CD4-positive, alpha-beta T cell (primary cell): ENCODE results near the gene SLC49A4. TPM values are rescaled to one million over a fixed set of nuclear protein-coding genes. Genes with fewer than 3 reads are reported as not detected.

Experiments
- ATAC-seq: fragments of 200-7000 bp; cut with Tn5 transposase; one replicate; pipeline ENCODE4 v1.10.0; 2022; ENCODE audit warnings: mild to moderate bottlenecking; ENCODE audit not compliant: poor library complexity
- CTCF ChIA-PET: fragments of 350-600 bp; sonication (Branson Sonifier 250); formaldehyde crosslinking; loops from one replicate; lab custom pipeline; 2021; ENCODE audit warnings: antibody characterized with exemption, inconsistent platforms; lab: Charles Lee
- POLR2A ChIA-PET: fragments of 350-600 bp; sonication (Branson Sonifier 250); formaldehyde crosslinking; loops from one replicate; lab custom pipeline; 2021; ENCODE audit warnings: antibody characterized with exemption, inconsistent platforms; lab: Charles Lee
- DNase-seq, 14 experiments: peaks; one replicate each; pipeline ENCODE4 v3.0.0-alpha.2; 2013 to 2020; ENCODE audit warnings: mixed read lengths in 2 of 14
- H3K27ac ChIP-seq, 2 donors: one replicate each; pipeline versions ENCODE4 v1.5.1 to v1.7.0; 2013; ENCODE audit warnings: low read length in 2 of 2, low read depth in 1 of 2, mild to moderate bottlenecking in 1 of 2
- H3K27me3 ChIP-seq, 2 experiments: 1 replicate in 1 of 2; 2 replicates in 1 of 2; pipeline versions ENCODE4 v1.6.1 to v1.7.0; 2013; ENCODE audit warnings: low read length in 2 of 2, control low read depth in 1 of 2, mild to moderate bottlenecking in 1 of 2, moderate library complexity in 1 of 2; ENCODE audit not compliant: insufficient read depth in 2 of 2, control insufficient read depth in 1 of 2
- H3K36me3 ChIP-seq: one replicate; pipeline ENCODE4 v1.6.1; 2013; ENCODE audit warnings: low read length, control low read depth; ENCODE audit not compliant: insufficient read depth
- H3K4me1 ChIP-seq: one replicate; pipeline ENCODE4 v1.6.1; 2013; ENCODE audit warnings: low read length, control low read depth; ENCODE audit not compliant: insufficient read depth
- H3K4me3 ChIP-seq: one replicate; pipeline ENCODE4 v1.5.1; 2013; ENCODE audit warnings: mild to moderate bottlenecking, low read length, moderate library complexity
- H3K9me3 ChIP-seq, 2 experiments: 1 replicate in 1 of 2; 2 replicates in 1 of 2; pipeline versions ENCODE4 v1.6.1 to v1.7.0; 2013; ENCODE audit warnings: low read length in 2 of 2, mild to moderate bottlenecking in 2 of 2, control low read depth in 1 of 2, moderate library complexity in 1 of 2; ENCODE audit not compliant: control insufficient read depth in 1 of 2, insufficient read depth in 1 of 2
- H3K27ac Mint-ChIP-seq: one replicate; pipeline ENCODE4 v1.8.0; 2020; ENCODE audit warnings: mixed read lengths
- H3K27me3 Mint-ChIP-seq: one replicate; pipeline ENCODE4 v1.8.0; 2021; ENCODE audit warnings: mixed read lengths
- H3K36me3 Mint-ChIP-seq: one replicate; pipeline ENCODE4 v1.8.0; 2021; ENCODE audit warnings: low read depth, mixed read lengths
- H3K4me1 Mint-ChIP-seq: one replicate; pipeline ENCODE4 v1.8.0; 2021; ENCODE audit warnings: low read depth, mixed read lengths
- H3K4me3 Mint-ChIP-seq: one replicate; pipeline ENCODE4 v1.8.0; 2020; ENCODE audit warnings: mild to moderate bottlenecking, mixed read lengths
- H3K9me3 Mint-ChIP-seq: one replicate; pipeline ENCODE4 v1.8.0; 2020; ENCODE audit warnings: mixed read lengths
- CTCF ChIP-seq: fragments of 200-600 bp; IDR thresholded peaks from one replicate; pipeline ENCODE4 v1.8.0; 2022; ENCODE audit warnings: antibody characterized with exemption, mild to moderate bottlenecking
- intact Hi-C, 2 experiments: fragments of 100-400 bp; cut with DNase I in 1 of 2; cut with micrococcal nuclease in 1 of 2; formaldehyde crosslinking; loops; one replicate each; pipeline versions ENCODE4 v1.15.1 to v1.9.0; 2023 to 2025; cut with DNase I, micrococcal nuclease
- total RNA-seq, 174 experiments: library from RNA in 2 of 174; stranded (reverse) in 2 of 174; gene quantifications; one replicate each; pipeline ENCODE4 v1.2.3 and lab custom pipeline; 2021 to 2026

SLC49A4 gene
- total RNA-seq, 2 experiments from 2014 or later, result 4.7 to 5.1 TPM

GRCh38 chr3:122828281-122828680 is 33.4 kb downstream of the SLC49A4 start:
- H3K4me3 Mint-ChIP-seq, result no peak overlapping the region
- no peak overlapping the region for H3K4me3 ChIP-seq
- DNase-seq (no peak), ATAC-seq (no peak)
- H3K27me3 ChIP-seq, result no peaks in the 10 kb centered on the region
- H3K36me3 Mint-ChIP-seq, result peaks cover 85% of the 10 kb centered on the region
- ChIA-PET POLR2A (no interaction called here), CTCF (no interaction called here)
- no peaks in the 10 kb centered on the region for H3K4me1 Mint-ChIP-seq
- intact Hi-C loops, result no loop called here
- H3K9me3 ChIP-seq, result no peaks in the 10 kb centered on the region
- H3K36me3 ChIP-seq, result peaks cover 18% of the 10 kb centered on the region
- H3K27ac ChIP-seq, result no peak overlapping the region
- no peaks in the 10 kb centered on the region for H3K27me3 Mint-ChIP-seq
- H3K9me3 Mint-ChIP-seq, result no peaks in the 10 kb centered on the region
- no peak for TF ChIP-seq CTCF
- no peaks in the 10 kb centered on the region for H3K4me1 ChIP-seq
- H3K27ac Mint-ChIP-seq, result no peak overlapping the region

DNA sequence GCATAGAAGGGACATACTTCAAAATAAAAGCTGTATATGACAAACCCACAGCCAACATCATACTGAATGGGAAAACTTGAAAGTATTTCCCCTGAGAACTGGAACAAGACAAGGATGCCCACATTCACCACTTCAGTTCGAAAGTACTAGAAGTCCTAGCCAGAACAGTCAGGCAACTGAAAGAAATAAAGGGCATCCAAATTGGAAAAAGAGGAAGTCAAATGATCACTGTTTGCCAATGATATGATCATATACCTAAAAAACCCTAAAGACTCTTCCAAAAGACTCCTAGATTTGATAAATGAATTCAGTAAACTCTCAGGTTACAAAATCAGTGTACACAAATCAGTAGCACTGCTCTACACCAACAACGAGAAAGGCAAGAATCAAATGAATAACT is 40.7 kb downstream of the SLC49A4 start:
- H3K27me3 ChIP-seq, result no peaks in the 10 kb centered on the region
- intact Hi-C loops, result no loop called here
- H3K27ac Mint-ChIP-seq, result no peak overlapping the region
- no peak overlapping the region for H3K4me3 ChIP-seq
- H3K27ac ChIP-seq, result no peak overlapping the region
- no peaks in the 10 kb centered on the region for H3K4me1 Mint-ChIP-seq
- ChIA-PET POLR2A (no interaction called here), CTCF (no interaction called here)
- no peak for DNase-seq
- H3K4me1 ChIP-seq, result no peaks in the 10 kb centered on the region
- H3K27me3 Mint-ChIP-seq, result no peaks in the 10 kb centered on the region
- H3K9me3 ChIP-seq, result no peaks in the 10 kb centered on the region
- no peak for ATAC-seq
- peaks cover 8% of the 10 kb centered on the region for H3K36me3 ChIP-seq
- TF ChIP-seq CTCF, result no peak
- peaks cover 59% of the 10 kb centered on the region for H3K36me3 Mint-ChIP-seq
- H3K9me3 Mint-ChIP-seq, result peaks cover 2% of the 10 kb centered on the region
- H3K4me3 Mint-ChIP-seq, result no peak overlapping the region

DNA sequence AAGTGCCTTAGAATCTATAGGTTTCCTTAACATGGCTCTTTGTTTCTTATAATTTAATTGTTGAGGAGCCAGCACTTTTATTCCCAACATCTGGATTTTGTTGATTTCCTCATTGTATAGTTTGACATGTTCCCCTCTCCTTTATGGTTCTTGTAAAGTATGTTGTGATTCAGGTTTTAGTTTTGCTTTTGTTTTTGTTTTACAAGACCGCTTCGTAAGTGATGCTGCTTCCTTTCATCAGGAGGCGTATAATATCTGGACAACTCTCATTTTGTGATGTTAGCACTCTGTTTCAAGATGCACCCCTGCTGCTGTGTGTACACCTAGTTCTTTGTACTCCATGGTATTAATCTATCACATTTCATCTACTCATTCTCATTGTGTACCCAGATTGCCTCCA is 48.7 kb downstream of the SLC49A4 start:
- no peaks in the 10 kb centered on the region for H3K4me1 Mint-ChIP-seq
- no peaks in the 10 kb centered on the region for H3K4me1 ChIP-seq
- H3K27ac ChIP-seq, result no peak overlapping the region
- TF ChIP-seq CTCF, result no peak
- ChIA-PET CTCF (no interaction called here), POLR2A (no interaction called here)
- H3K4me3 Mint-ChIP-seq, result no peak overlapping the region
- H3K9me3 ChIP-seq, result no peaks in the 10 kb centered on the region
- peaks cover 53% of the 10 kb centered on the region for H3K36me3 Mint-ChIP-seq
- H3K9me3 Mint-ChIP-seq, result peaks cover 2% of the 10 kb centered on the region
- H3K36me3 ChIP-seq, result no peaks in the 10 kb centered on the region
- ATAC-seq (no peak), DNase-seq (peak in 1 of 14 experiments; percentile 27)
- H3K27ac Mint-ChIP-seq, result no peak overlapping the region
- intact Hi-C loops, result no loop called here
- H3K27me3 Mint-ChIP-seq, result no peaks in the 10 kb centered on the region
- no peak overlapping the region for H3K4me3 ChIP-seq
- H3K27me3 ChIP-seq, result no peaks in the 10 kb centered on the region
